NCI-H748 treated with DMSO at 0.1 percent for 48 hours (cell line): ENCODE data around the gene TBC1D2.

Experiments used
- DNase-seq: peaks from one replicate; lab custom pipeline; 2025; lab: John Stamatoyannopoulos, UW

TBC1D2 gene

DNA sequence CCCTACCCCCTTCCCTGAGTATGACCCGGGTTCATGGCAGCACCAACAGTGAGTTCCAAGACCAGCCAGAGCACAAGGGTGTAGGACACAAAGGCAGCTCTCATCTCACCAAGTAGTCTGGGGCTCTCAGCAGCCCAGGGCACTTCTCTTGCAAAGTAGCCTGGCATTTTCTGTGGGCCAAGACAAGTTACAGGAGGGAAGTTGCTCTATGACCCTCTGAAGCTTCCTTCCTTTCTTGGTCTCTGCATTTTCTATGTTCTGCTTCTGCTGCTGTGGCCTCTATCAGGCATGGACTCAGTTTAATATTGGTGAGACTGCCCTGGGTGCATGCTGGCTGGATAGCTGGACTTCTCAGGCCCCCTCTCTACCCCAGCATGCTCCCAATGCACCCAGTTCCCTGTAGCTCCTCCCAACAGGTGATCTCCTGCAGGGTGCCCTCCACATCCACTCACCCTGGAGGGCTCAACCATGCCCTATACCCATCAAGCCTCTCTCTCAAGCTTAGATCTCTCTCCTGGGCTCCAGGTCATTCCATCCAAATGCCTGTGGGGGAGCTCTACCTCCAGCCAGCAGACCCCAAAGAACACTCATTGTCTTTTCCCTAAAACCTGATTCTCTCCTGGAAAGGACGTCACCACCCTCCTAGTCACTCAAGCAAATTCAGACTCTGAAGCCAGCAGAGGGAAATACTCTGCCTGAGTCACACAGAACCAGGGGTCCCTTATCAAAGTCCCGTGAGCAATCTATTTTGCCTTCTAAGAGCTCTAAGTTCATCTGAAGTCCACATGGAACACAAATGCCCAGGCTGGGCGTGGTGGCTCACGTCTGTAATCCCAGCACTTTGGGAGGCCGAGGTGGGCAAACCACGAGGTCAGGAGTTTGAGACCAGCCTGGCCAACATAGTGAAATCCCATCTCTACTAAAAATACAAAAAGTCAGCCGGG, 13.8 kb downstream of the TBC1D2 start:
- no peak for DNase-seq

DNA sequence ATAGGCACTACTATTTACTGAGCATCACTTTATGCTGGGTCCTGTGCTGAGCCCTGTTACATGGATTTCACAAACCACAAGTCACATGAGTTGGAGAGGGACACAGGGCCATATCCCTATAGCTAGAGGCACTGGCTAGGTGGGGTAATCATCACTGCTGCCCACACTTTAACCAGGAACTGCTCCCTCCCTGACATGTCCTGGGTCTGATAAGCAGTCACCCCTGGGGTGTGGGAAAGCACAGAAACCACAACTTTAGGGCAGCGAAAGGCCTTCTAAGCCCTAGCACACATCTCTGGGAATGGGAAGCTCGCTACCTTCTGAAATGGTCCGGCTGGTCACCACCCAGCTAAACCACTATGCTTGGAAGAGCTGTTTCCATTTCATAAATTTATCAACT, 15.0 kb downstream of the TBC1D2 start:
- no peak for DNase-seq

DNA sequence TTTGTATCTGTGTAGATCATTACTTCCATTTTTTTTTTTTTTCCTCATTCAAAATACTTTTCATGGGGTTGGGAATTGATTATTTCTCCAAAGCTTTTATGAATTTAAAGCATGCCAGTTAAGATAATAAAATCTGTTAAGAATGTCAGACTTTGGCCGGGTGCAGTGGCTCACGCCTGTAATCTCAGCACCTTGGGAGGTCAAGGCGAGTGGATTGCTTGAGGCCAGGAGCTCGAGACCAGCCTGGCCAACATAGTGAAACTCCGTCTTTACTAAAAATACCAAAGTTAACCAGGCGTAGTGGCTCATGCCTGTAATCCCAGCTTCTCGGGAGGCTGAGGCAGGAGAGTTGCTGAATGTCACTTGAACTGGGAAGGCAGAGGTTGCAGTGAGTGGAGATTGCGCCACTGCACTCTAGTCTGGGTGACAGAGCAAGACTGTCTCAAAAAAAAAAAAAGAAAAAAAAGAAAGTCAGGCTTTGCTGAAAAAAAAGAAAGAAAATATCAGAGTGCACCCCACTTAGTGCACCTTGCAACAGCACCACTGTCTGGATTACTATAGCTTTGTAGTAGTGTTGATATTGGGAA, 18.5 kb downstream of the TBC1D2 start:
- DNase-seq, result no peak

DNA sequence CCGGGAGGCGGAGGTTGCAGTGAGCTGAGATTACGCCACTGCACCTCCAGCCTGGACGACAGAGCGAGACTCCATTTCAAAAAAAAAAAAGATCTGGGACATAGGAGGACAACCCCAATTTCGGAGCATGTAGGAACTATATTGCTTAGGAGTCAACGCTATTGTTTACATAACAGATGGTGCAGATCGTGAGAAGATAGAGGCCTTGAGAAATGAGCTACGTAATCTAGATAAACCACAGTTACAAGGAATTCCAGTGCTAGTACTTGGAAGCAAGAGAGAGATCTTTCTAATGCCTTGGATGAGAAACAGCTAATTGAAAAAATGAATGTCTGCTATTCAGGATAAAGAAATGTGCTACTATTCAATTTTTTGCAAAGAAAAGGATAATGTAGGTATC, 20.3 kb downstream of the TBC1D2 start:
- no peak for DNase-seq

- DNase-seq, result no peak
Measured at GRCh38 chr9:98234245-98234825, 21.1 kb downstream of the TBC1D2 start.

DNA sequence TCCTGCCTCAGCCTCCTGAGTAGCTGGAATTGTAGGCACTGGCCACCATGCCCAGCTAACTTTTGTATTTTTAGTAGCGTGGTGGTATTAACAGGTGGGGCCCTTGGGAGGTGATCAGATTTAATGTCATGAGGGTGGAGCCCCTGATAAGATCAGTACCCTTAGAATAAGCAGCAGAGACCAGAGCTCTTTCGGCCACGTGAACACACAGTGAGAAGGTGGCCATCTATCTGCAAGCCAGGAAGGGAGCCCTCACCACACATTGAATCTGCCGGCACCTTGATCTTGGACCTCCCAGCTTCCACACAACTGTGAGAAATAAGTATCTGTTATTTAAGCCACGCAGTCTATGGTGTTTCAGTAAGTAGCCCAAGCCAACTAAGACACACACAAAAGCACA, 22.5 kb downstream of the TBC1D2 start:
- no peak for DNase-seq

GRCh38 chr9:98231770-98232478, 23.5 kb downstream of the TBC1D2 start:
- no peak for DNase-seq

GRCh38 chr9:98230789-98231188, 24.7 kb downstream of the TBC1D2 start:
- no peak for DNase-seq

DNA sequence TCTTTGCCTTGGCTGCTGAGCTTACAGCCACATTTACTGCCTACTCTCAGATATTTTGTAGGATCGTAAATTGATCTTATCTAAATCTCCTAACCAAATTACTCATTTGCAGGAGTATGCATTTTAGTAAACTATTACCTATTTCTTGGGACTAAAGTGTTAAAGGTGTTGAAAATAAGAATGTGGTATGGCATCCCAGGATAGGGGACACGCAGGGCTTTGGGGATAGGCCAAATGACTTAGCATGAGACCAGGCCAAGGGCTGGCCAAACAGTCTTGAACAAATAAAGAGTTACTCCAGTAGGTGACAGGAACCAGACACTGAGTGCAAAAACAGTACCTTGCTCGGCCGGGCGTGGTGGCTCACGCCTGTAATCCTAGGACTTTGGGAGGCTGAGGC, 25.1 kb downstream of the TBC1D2 start:
- DNase-seq, result no peak

GRCh38 chr9:98229620-98230019, 25.8 kb downstream of the TBC1D2 start:
- no peak for DNase-seq

GRCh38 chr9:98229090-98229395, 26.4 kb downstream of the TBC1D2 start:
- DNase-seq, result no peak

DNA sequence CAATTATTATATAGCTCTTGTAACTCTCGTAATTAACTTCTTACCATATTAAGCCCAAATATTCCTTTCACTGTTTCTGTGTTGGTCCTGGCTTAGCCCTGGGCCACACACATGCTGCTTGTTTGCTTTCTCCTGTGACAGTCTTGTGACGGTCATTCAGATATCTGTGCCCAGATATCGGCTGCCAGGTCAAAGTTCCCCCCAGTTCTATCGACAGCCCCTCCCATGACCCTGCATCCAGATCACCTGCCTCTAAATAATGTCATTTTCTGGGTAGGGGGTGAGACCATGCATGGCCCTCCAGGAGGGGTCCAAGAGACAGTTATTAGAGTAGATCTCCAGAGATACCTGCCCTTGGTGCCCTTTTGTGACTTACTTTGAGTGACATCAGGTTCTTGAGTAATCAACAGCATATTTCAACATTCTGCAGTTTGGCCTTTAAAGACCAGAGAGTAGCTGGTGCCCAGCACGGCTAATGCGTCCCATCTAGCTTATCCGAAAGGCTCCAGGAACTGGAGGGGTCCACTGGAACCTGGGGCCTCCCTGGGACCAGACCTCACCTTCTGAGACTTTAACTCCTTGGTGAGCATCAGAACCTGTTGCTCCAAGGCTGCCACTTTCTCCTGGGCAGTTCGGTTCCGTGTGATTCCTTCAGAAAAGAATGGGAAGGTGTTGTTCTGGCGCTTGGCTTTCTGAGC, 26.9 kb downstream of the TBC1D2 start:
- no peak for DNase-seq

GRCh38 chr9:98227883-98228282, 27.6 kb downstream of the TBC1D2 start:
- no peak for DNase-seq

GRCh38 chr9:98226957-98227356, 28.5 kb downstream of the TBC1D2 start:
- DNase-seq, result no peak

DNA sequence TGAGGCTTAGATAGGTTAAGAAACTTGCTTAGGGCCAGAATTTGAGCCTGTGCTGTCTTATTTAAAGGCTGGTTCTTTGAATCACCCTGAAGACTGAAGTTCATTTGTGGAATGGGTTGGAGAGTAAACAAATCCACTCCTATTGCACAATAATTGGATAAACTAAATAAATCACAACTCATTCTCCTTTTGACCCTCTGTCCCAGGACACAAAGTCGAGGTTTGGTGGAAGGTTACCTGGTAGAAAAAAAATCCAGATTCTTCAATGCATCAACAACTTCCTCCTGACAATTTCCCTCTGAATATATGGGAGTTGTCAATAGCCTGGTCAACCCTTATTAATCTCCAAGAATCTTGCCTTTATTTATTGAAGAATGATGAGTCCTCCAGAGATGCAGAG, 28.9 kb downstream of the TBC1D2 start:
- DNase-seq, result no peak

DNA sequence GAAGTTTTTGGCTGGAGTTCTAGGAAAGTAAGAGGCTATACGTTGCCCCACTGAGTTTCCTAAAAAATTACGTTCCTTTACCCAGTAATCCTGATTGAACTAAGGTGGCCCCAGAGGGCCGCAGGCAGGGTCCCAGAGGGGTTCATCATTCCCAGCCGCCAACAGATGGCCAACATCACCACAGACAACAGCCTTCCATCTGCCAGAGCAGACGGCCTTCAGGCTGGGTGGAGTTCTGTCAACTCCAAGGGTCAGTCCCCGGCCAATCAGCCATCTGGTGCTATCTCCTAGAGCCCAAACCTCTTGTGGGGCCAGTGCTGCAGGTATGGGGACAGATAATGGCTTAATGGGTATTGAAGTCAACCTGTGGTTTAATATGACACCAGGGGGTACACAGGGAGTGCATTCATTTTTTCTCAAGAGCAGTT, 30.4 kb downstream of the TBC1D2 start:
- no peak for DNase-seq

DNA sequence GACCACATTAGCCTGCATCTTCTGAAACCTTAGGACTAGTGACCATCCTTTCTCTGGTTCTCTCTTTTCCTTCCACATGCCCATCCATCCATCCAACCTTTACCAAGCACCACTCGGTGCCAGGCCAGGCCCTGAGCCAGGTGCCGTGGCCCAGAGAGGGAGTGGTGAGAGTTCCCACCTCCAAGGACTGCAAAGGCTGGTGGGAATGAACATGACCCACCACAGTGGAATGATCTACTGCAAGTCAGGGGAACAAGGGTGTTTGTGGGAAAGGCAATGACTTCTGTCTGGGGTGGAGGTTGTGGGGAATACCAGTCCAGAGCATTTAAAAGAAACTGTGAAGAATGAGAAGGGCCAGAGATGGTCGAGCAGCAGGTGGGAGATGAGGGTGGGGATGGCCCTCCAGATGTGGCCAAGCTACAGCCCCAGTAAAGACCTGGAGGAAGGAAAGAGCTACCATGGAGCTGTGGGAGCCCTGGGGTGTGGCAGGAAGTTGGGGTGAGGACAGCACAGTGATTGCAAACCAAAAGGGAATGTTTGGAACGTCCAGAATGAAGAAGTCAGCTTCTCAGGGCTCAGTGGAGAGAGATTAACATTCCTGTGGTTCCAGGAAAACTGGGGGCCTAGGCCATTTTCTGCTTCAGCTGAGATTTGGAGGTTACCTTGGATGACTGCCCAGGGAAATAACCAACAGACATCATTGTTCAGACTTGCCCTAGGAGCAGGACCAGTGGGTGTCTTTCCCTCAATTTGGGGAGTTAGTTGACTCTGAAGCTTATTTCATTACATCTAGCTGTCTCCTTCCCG, 32.4 kb downstream of the TBC1D2 start:
- DNase-seq, result no peak

GRCh38 chr9:98220911-98221310, 34.5 kb downstream of the TBC1D2 start:
- DNase-seq, result no peak

- no peak for DNase-seq
Measured at GRCh38 chr9:98219794-98220370, 35.6 kb downstream of the TBC1D2 start.

GRCh38 chr9:98219364-98219716, 36.1 kb downstream of the TBC1D2 start:
- no peak for DNase-seq
